Lung (tissue), 12 donors: Measurements from ENCODE around the gene FZD10. TPM values are rescaled to one million over a fixed set of nuclear protein-coding genes. Genes with fewer than 3 reads are reported as not detected.

Source experiments
- ATAC-seq: fragments of 200-7000 bp; cut with Tn5 transposase; one replicate; pipeline ENCODE4 v1.9.1; 2020; ENCODE audit warnings: moderate number of reproducible peaks; ENCODE audit not compliant: insufficient read depth, low FRiP score
- DNase-seq, 3 donors: peaks; one replicate each; pipeline ENCODE4 v3.0.0-alpha.2; 2013 to 2017
- H3K27ac ChIP-seq, 2 donors: one replicate each; pipeline ENCODE4 v1.5.1; 2013; ENCODE audit warnings: mild to moderate bottlenecking in 2 of 2, moderate library complexity in 2 of 2, control low read depth in 1 of 2, inconsistent platforms in 1 of 2, low read depth in 1 of 2, low read length in 1 of 2
- H3K27me3 ChIP-seq, 3 donors: one replicate each; pipeline ENCODE4 v1.5.1; 2013; ENCODE audit warnings: low read length in 2 of 3; ENCODE audit not compliant: control insufficient read depth in 3 of 3, insufficient read depth in 3 of 3
- H3K36me3 ChIP-seq, 4 donors: one replicate each; pipeline ENCODE4 v1.5.1; 2013; ENCODE audit warnings: low read length in 4 of 4, mild to moderate bottlenecking in 1 of 4, moderate library complexity in 1 of 4; ENCODE audit not compliant: control insufficient read depth in 4 of 4, insufficient read depth in 4 of 4
- H3K4me1 ChIP-seq, 5 donors: one replicate each; pipeline ENCODE4 v1.5.1; 2013; ENCODE audit warnings: low read length in 5 of 5, mild to moderate bottlenecking in 2 of 5, moderate library complexity in 1 of 5; ENCODE audit not compliant: control insufficient read depth in 5 of 5, insufficient read depth in 5 of 5
- H3K4me3 ChIP-seq: one replicate; pipeline ENCODE4 v1.5.1; 2013; ENCODE audit warnings: mild to moderate bottlenecking, control low read depth, moderate library complexity
- H3K9ac ChIP-seq, 2 donors: one replicate each; pipeline ENCODE4 v1.5.1; 2013; ENCODE audit warnings: low read length in 2 of 2, control low read depth in 1 of 2; ENCODE audit not compliant: insufficient read depth in 1 of 2
- H3K9me3 ChIP-seq, 4 donors: one replicate each; pipeline ENCODE4 v1.5.1; 2013; ENCODE audit warnings: low read length in 3 of 4, mild to moderate bottlenecking in 1 of 4, moderate library complexity in 1 of 4; ENCODE audit not compliant: control insufficient read depth in 4 of 4, insufficient read depth in 3 of 4
- WGBS, 2 donors: extraction: QIAGEN DNeasy Blood & Tissue Kit; methylation state at CpG; one replicate each; pipeline ENCODE4 v1.1.7; 2013; 5-methylcytosine and 5-hydroxymethylcytosine counted together
- polyA plus RNA-seq, 2 donors: library from polyadenylated mRNA; stranded (reverse); fragments of 200-250 nt; gene quantifications; one replicate each; pipeline ENCODE4 v1.2.1, GENCODE V29; 2013
- total RNA-seq, 2 donors: library from RNA; depleted of rRNA in 1 of 2; stranded (reverse); fragments of >200 nt in 1 of 2; gene quantifications; one replicate each; pipeline ENCODE4 v1.2.1, GENCODE V29; 2014 to 2021
- TF ChIP-seq, protein P1 (sequence below): IDR thresholded peaks from 2 replicates; pipeline ENCODE4 v1.5.1; 2012; ENCODE audit warnings: mild to moderate bottlenecking; ENCODE audit errors: control extremely low read depth, extremely low read depth
- donor health status: control.
- donor health status: control.
- donor health status: Bipolar disorder and iron deficiency.
- donor health status: healthy.
- donor health status: DM: yes; HTN: yes; CAD: no.

Gene FZD10
- total and polyA plus RNA-seq, 4 donors, result 0.49 to 1.8 (median 1.1) TPM

DNA sequence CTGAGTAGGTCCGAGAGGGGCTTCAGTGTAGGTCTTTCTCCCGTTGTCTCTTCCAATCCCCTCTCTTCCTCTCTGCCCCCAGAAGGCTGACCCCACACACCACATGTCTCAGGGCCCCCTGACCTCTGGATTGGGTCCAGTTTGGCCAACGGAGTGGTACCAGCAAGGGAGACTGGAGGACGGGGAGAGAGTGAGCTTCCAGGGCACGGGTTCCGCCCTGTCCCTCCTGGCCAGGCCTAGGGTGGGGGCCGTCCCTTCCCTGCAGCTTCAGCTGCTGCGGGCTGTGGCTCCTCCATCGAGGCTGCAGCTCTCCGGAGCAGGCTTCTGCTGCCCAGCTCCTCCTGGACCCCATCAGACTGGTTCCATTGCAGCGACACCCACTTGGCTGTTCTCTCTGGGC is 17.4 kb downstream of the FZD10 start:
- H3K36me3 ChIP-seq, result no peaks in the 10 kb centered on the region
- H3K9ac ChIP-seq, result no peak overlapping the region
- 91 to 92% methylated on average over 11 of the region's 11 CpGs for WGBS, 2 donors
- ATAC-seq, result no peak
- DNase-seq, result no peak
- no peak overlapping the region for H3K27ac ChIP-seq
- H3K9me3 ChIP-seq, result peaks cover 0 to 22% (median 1%) of the 10 kb centered on the region in 4 donors
- TF ChIP-seq, protein P1, sequence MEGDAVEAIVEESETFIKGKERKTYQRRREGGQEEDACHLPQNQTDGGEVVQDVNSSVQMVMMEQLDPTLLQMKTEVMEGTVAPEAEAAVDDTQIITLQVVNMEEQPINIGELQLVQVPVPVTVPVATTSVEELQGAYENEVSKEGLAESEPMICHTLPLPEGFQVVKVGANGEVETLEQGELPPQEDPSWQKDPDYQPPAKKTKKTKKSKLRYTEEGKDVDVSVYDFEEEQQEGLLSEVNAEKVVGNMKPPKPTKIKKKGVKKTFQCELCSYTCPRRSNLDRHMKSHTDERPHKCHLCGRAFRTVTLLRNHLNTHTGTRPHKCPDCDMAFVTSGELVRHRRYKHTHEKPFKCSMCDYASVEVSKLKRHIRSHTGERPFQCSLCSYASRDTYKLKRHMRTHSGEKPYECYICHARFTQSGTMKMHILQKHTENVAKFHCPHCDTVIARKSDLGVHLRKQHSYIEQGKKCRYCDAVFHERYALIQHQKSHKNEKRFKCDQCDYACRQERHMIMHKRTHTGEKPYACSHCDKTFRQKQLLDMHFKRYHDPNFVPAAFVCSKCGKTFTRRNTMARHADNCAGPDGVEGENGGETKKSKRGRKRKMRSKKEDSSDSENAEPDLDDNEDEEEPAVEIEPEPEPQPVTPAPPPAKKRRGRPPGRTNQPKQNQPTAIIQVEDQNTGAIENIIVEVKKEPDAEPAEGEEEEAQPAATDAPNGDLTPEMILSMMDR, result no peak
- peaks cover 0 to 9% (median 0%) of the 10 kb centered on the region in 5 donors for H3K4me1 ChIP-seq
- no peak overlapping the region for H3K4me3 ChIP-seq
- H3K27me3 ChIP-seq, result peaks cover 0 to 17% (median 2%) of the 10 kb centered on the region in 3 donors

DNA sequence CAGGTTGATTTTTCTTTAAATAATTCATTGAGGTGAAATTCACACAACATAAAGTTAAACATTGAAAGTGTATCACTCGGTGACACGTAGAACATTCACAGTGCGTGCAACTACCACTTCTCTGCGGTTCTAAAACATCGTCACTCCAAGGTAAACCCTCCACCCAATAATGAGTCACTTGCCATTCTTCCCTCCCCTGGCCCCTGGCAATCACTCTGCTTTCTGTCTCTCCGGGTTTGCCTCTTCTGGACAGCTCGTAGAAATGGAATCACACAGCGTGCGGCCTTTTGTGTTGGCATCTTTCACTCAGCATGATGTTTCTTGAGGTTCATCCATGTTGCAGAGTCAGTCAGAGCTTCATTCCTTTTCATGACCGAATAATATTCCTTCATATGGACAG is 18.9 kb downstream of the FZD10 start:
- Histone ChIP-seq H3K27me3 (peaks cover 0 to 15% (median 2%) of the 10 kb centered on the region in 3 donors), H3K9me3 (peaks cover 0 to 17% (median 1%) of the 10 kb centered on the region in 4 donors), H3K4me3 (no peak overlapping the region), H3K27ac (no peak overlapping the region), H3K9ac (no peak overlapping the region), H3K4me1 (peaks cover 0 to 9% (median 0%) of the 10 kb centered on the region in 5 donors), H3K36me3 (no peaks in the 10 kb centered on the region)
- WGBS, 2 donors, result 86 to 90% methylated on average over 10 of the region's 10 CpGs
- DNase-seq, result no peak
- no peak for ATAC-seq
- TF ChIP-seq, protein P1, result no peak

DNA sequence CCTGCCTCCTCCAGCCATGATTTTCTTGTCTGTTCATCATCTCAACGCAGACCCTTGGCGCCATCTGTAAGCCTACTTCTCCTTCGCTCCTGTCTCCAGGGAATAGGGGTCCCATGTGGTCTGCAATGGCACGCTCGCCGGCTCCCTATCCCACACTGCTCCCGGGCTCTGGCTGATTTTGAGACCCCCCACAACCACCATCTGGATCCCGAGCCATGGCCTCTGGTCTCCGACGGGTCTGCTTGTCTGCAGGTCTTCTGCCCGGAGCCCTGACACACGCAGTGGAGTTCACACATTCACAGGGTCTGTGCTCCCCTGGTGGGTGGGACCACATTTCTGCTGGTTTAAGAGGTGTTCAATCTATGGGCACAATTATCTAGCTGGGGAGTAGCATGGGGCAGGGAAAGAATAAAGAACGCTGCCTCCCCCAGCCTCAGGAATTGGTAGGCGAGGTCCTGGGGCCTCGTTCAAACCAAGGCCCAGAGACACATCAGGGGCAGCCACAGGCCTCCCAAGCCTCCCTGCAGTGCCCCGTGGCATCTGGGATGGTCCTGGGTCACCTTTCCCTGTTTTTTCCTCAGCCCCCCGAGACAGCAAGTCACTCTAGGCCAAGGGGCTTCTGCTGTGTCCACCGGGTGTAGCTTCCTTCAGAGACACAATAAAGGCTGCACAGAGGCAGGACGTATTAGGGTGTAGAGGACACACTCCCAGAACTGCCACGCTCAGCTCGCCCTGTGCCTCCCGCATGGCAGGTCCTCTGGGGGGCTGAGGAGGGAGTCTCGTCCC is 21.5 kb downstream of the FZD10 start:
- WGBS, 2 donors, result 80 to 88% methylated on average over 23 of the region's 23 CpGs
- Histone ChIP-seq H3K9ac (no peak overlapping the region), H3K27me3 (peaks cover 0 to 2% (median 2%) of the 10 kb centered on the region in 3 donors), H3K4me3 (no peak overlapping the region), H3K9me3 (peaks cover 0 to 8% (median 1%) of the 10 kb centered on the region in 4 donors), H3K4me1 (no peaks in the 10 kb centered on the region), H3K27ac (no peak overlapping the region), H3K36me3 (no peaks in the 10 kb centered on the region)
- DNase-seq (no peak), ATAC-seq (no peak)
- TF ChIP-seq, protein P1, result no peak
